ENCODE data around the gene ACOT12.

The ACOT12 gene

DNA sequence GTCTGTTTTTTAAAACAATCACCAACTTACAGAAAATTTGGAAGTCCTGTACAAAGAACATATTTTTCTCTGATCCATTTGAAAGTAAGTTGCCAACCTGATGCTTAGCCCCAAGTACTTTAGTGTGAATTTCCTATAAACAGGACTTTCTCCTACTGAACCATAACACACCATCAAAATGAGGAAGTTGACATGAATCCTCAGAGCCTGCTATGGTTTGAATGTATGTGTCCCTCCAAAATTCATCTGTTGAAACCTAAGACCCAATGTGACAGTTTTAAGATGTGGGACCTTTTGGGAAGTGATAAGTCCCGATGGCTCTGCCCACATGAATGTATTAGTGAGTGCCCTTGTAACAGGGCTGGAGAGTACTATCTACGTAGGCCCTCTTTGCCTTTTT, 6.4 kb upstream of the ACOT12 start:
- DNase-seq = no peak

GRCh38 chr5:81398741-81399140, 4.8 kb upstream of the ACOT12 start:
- DNase-seq = no peak

DNA sequence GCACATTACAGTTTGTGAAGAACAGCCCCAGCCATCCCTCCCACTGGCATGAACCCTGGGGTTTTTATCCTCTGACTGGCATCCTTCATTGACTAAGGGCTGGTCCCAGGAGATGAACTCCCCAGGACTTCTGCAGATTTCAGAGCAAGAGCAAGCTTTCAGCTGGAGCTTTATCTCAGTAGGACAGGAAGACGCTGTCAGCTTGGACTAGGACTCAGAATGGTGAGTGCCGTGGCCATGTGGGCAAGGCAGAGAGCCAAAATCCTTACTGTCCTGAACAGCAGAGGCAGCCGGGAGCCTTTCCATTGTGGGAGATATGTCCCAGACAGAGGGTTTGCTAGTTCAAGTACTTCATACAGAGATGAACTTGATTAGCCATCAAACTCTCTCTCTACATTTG, 3.2 kb upstream of the ACOT12 start:
- peak in 2 of 56 donors; percentile 2 to 3 for DNase-seq

DNA sequence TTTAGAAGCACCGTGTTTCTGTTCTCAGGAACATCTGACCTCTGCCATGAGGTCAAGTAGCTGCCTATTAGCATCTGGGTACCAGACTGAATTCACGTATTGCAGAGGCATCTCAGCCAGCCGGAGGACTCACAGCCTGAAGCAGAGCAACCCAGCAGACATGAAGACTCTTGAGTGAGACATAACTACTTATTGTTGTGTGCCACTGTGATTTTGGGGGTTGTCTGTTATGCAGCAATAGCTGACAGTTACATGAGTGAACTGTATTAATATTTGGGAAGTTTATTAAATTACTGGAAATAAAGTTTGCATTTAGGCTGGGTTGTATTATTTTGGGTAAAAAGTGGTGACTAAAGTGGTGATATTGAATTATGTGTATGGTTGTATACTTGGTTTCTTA, 1.3 kb upstream of the ACOT12 start:
- no peak for DNase-seq

- DNase-seq = no peak
Measured at GRCh38 chr5:81393430-81393782, 528 bp downstream of the ACOT12 start.

- DNase-seq = no peak
Measured at GRCh38 chr5:81389025-81389424, 4.9 kb downstream of the ACOT12 start.

GRCh38 chr5:81388169-81388568, 5.8 kb downstream of the ACOT12 start:
- DNase-seq = no peak

DNA sequence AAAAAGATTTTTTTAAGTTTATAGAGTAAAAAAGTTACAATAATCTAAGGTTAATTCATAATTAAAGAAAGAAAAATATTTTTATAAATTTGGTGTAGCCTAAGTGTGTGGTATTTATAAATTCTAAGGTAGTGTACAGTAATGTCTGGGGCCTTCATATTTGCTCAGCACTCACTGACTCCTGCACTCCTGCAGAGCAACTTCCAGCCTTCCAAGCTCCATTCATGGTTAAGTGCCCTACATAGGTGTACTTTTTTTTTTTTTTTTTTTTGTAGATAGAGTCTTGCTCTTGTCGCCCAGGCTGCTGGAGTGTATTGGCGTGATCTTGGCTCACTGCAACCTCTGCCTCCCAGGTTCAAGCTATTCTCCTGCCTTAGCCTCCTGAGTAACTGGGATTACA, 10.1 kb downstream of the ACOT12 start:
- DNase-seq = no peak

DNA sequence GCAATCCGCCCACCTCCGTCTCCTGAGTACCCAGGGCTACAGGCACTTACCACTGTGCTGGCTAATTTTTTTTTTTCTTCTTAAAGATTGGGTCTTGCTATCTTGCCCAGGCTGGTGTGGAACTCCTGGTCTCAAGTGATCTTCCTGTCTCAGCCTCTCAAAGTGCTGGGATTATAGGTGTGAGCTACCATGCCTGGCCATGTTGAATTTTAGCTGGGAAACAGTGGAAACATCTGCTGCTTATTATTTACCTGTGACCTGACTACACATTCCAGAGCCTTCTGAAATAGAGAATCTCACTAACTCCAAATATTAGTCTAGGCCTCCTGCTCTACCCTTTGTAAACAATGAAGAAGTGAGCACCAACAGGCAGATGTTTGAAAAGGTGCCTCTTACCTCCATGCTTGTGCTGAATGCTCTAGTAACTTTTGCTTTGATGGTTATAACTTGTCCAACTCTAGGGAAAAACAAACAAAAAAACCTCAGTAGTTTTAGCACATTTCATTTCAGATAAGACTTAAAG, 22.5 kb downstream of the ACOT12 start:
- DNase-seq = no peak

- no peak for DNase-seq
Measured at GRCh38 chr5:81370912-81371311, 23.0 kb downstream of the ACOT12 start.

GRCh38 chr5:81365541-81365940, 28.4 kb downstream of the ACOT12 start:
- DNase-seq = no peak

DNA sequence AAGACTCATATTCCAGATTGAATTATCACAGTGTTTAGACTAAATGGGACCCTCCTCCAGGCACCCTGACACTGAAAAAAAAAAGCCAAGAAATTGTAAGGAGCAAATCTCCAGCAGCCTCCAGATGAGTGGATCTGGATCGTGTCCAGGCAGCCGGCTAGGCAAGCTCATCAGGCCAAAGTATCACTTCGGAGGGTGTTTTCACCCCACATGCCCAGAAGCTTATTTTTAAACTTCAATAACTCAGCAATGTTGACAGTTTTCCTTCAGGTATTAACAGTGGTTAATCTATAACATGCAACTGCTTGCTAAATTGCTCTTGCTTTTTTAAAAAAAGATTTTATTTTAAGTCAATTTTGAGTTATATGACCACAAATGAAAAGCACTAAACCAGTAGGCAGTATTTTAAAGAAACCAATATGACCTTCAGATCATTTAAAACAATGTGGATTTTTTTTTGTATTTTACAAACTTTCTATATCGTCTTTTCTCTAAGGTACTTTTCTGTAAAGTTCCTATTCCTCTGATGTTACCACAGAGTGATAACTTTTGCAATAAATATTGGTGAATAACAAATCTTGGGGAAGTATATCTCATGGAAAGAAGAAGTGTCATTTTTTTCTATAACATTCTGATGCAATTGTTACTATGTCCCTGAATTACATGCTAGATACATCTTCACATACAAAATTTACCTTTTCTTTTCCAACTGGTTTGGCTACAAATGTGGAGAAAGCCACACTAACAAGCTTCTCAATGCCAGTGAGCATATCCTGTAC, 30.7 kb downstream of the ACOT12 start:
- DNase-seq = no peak

DNA sequence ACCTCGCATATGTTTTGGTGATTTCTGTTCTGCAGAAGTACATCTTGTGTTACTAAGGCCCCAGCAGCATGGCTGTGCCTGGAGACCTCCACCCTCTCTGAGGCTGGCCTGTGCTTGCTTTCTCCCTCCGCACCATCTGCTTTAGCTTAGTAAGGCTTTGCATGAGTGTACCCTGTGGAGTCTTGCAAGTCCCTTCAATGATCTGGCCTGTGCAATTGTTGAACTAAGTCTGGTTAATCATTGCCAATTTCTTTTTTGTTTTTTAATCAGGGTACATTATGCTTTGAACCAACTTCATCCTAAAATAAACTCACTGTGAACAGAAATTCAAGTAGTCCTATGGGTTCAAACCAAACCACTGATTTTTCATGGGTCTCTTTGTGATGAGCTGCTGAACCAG, 32.3 kb downstream of the ACOT12 start:
- no peak for DNase-seq

DNA sequence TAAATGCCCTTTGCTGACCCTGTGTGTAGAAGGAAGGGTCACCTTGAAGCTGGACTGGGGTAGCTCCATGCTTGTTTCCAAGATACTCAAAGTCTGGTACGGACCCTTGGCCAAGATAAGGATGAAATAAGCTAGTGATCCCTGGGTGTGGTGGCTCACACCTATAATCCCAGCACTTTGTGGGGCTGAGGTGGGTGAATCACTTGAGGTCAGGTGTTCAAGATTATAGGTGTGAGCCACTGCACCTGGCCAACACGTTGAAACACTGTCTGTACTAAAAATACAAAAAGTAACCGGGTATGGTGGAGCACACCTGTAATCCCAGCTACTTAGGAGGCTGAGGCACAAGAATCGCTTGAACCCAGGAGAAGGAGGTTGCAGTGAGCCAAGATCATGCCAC, 33.3 kb downstream of the ACOT12 start:
- no peak for DNase-seq

DNA sequence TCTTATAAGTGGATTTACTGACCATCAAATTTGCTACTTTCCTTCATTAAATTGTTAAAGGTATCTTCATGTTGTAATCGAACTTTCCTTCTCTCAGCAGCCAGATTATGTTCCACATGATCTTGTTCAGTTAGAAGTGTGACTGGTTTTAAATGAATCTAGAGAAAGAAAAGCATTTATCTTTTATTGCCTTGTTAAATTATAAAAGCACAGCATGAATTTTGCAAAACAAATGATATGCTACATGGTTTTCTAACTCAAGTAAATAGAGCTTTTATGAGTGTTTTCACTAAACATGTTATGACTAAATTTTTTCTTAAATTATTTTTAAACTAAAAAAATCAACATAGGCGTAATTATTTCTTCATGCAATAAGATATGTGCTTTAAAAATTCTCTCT, 34.1 kb downstream of the ACOT12 start:
- no peak for DNase-seq

DNA sequence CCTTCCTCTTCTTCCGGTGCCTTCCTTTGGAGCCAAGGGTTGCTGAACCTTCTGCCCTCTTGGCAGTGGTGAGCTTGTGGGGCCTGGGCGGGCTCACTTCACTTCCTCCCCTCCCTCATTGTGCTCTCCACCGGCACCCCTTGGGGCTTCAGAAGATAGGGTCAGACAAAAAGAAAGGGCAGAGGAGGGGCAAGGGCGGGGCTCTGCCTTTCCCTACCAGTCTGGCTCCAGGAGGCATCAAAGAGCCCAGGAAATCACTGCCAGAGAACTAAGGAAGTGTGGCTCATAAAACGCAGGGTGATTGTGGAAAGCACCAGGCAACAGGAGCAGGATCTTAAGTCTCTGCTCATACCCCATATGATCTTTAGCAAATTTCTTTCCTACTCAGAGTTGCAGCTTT, 34.8 kb downstream of the ACOT12 start:
- no peak for DNase-seq

- DNase-seq = no peak
Measured at GRCh38 chr5:81355291-81356251, 38.4 kb downstream of the ACOT12 start.

GRCh38 chr5:81354093-81354492, 39.8 kb downstream of the ACOT12 start:
- no peak for DNase-seq

GRCh38 chr5:81353189-81353588, 40.7 kb downstream of the ACOT12 start:
- no peak for DNase-seq

GRCh38 chr5:81350507-81350906, 43.4 kb downstream of the ACOT12 start:
- DNase-seq = no peak

GRCh38 chr5:81349161-81349560, 44.8 kb downstream of the ACOT12 start:
- no peak for DNase-seq

DNA sequence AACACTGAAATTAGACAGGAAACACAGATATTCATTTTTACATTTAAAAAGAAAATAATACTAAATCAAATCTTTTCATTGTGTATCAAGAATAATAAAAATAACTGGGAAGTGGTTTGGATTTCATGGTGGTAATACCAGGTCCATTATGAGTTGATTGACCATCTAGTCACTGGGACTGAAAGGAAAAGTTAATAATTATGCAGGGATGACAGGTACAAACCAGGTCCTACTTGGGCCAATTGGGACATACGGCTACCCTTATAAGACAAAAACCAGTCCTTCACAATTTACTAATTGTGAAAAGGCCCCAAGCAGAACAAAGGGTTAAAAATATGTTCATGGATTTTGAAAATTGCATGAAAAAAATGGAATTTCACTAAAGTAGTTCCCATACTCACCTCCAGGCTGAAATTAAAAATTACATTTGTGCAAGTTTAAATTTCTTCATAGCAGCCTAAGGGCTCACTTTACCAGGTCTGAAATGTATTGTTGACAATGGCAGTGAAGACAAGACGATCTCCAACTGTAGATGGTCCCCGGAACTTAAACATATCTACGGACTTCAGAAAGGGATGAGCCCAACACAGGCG, 48.4 kb downstream of the ACOT12 start:
- no peak for DNase-seq

All from nucleus accumbens (tissue), 56 donors.